Measurements from ENCODE around the gene SHROOM3. TPM values are rescaled to one million over a fixed set of nuclear protein-coding genes. Genes with fewer than 3 reads are reported as not detected.
"Not testable (repeated sequence)": the region's sequence is repeated elsewhere in the genome, so short reads cannot be mapped to it uniquely, and the experiment has no call there.

The SHROOM3 gene
- polyA plus RNA-seq, 3 donors: 31.1 to 35.4 (median 34.9) TPM

GRCh38 chr4:76708971-76709771 lies 274.1 kb downstream of the SHROOM3 start:
- no peak for DNase-seq (ENCODE audit: low read depth in 3 of 3, low spot score in 2 of 3)

GRCh38 chr4:76709772-76710090 lies 274.7 kb downstream of the SHROOM3 start:
- DNase-seq (ENCODE audit: low read depth in 3 of 3, low spot score in 2 of 3): no peak

GRCh38 chr4:76712564-76712963 lies 277.5 kb downstream of the SHROOM3 start:
- no peak for DNase-seq (ENCODE audit: low read depth in 3 of 3, low spot score in 2 of 3)

- no peak for DNase-seq (ENCODE audit: low read depth in 3 of 3, low spot score in 2 of 3)
Observed at GRCh38 chr4:76714226-76714625, 279.2 kb downstream of the SHROOM3 start.

- DNase-seq (ENCODE audit: low read depth in 3 of 3, low spot score in 2 of 3): no peak
Observed at GRCh38 chr4:76716020-76716419, 281.0 kb downstream of the SHROOM3 start.

GRCh38 chr4:76716658-76717057 lies 281.6 kb downstream of the SHROOM3 start:
- no peak for DNase-seq (ENCODE audit: low read depth in 3 of 3, low spot score in 2 of 3)

GRCh38 chr4:76717431-76717830 lies 282.4 kb downstream of the SHROOM3 start:
- DNase-seq (ENCODE audit: low read depth in 3 of 3, low spot score in 2 of 3): no peak

GRCh38 chr4:76718021-76718420 lies 283.0 kb downstream of the SHROOM3 start:
- no peak for DNase-seq (ENCODE audit: low read depth in 3 of 3, low spot score in 2 of 3)

- no peak for DNase-seq (ENCODE audit: low read depth in 3 of 3, low spot score in 2 of 3)
Observed at GRCh38 chr4:76718831-76719230, 283.8 kb downstream of the SHROOM3 start.

- no peak for DNase-seq (ENCODE audit: low read depth in 3 of 3, low spot score in 2 of 3)
Observed at GRCh38 chr4:76720121-76720520, 285.1 kb downstream of the SHROOM3 start.

- DNase-seq (ENCODE audit: low read depth in 3 of 3, low spot score in 2 of 3): not testable (repeated sequence)
Observed at GRCh38 chr4:76722146-76722545, 287.1 kb downstream of the SHROOM3 start.

- DNase-seq (ENCODE audit: low read depth in 3 of 3, low spot score in 2 of 3): no peak
Observed at GRCh38 chr4:76722838-76723237, 287.8 kb downstream of the SHROOM3 start.

- no peak for DNase-seq (ENCODE audit: low read depth in 3 of 3, low spot score in 2 of 3)
Observed at GRCh38 chr4:76723373-76723772, 288.3 kb downstream of the SHROOM3 start.

GRCh38 chr4:76723924-76724323 lies 288.9 kb downstream of the SHROOM3 start:
- DNase-seq (ENCODE audit: low read depth in 3 of 3, low spot score in 2 of 3): no peak

GRCh38 chr4:76725039-76725438 lies 290.0 kb downstream of the SHROOM3 start:
- no peak for DNase-seq (ENCODE audit: low read depth in 3 of 3, low spot score in 2 of 3)

GRCh38 chr4:76726176-76726575 lies 291.1 kb downstream of the SHROOM3 start:
- no peak for DNase-seq (ENCODE audit: low read depth in 3 of 3, low spot score in 2 of 3)

- no peak for DNase-seq (ENCODE audit: low read depth in 3 of 3, low spot score in 2 of 3)
Observed at GRCh38 chr4:76726631-76727030, 291.6 kb downstream of the SHROOM3 start.

- not testable (repeated sequence) for DNase-seq (ENCODE audit: low read depth in 3 of 3, low spot score in 2 of 3)
Observed at GRCh38 chr4:76727934-76728333, 292.9 kb downstream of the SHROOM3 start.

- DNase-seq (ENCODE audit: low read depth in 3 of 3, low spot score in 2 of 3): no peak
Observed at GRCh38 chr4:76729460-76729859, 294.4 kb downstream of the SHROOM3 start.

GRCh38 chr4:76729980-76730379 lies 295.0 kb downstream of the SHROOM3 start:
- no peak for DNase-seq (ENCODE audit: low read depth in 3 of 3, low spot score in 2 of 3)

- DNase-seq (ENCODE audit: low read depth in 3 of 3, low spot score in 2 of 3): no peak
Observed at GRCh38 chr4:76732246-76732645, 297.2 kb downstream of the SHROOM3 start.

- no peak for DNase-seq (ENCODE audit: low read depth in 3 of 3, low spot score in 2 of 3)
Observed at GRCh38 chr4:76733068-76733771, 298.2 kb downstream of the SHROOM3 start.

Data from right renal cortex interstitium (tissue), 3 donors.